Lower lobe of right lung (tissue), 2 donors: ENCODE data around the gene GPAT3. TPM values are rescaled to one million over a fixed set of nuclear protein-coding genes. Genes with fewer than 3 reads are reported as not detected.
A peak's percentile ranks its signal among the peaks of the same experiment; 100 is the strongest.

Source experiments
- ATAC-seq, 2 donors: fragments of 200-7000 bp; cut with Tn5 transposase; one replicate each; pipeline ENCODE4 v1.9.1; 2020 to 2022; ENCODE audit warnings: mild to moderate bottlenecking in 2 of 2, moderate library complexity in 2 of 2
- DNase-seq: peaks from one replicate; pipeline ENCODE4 v3.0.0-alpha.2; 2020
- H3K27ac ChIP-seq: fragments of 200-600 bp; one replicate; pipeline ENCODE4 v1.8.0; 2022
- H3K27me3 ChIP-seq: fragments of 200-600 bp; one replicate; pipeline ENCODE4 v1.8.0; 2022; ENCODE audit warnings: low read depth
- H3K36me3 ChIP-seq: fragments of 200-600 bp; one replicate; pipeline ENCODE4 v1.8.0; 2022; ENCODE audit warnings: mild to moderate bottlenecking
- H3K4me1 ChIP-seq: fragments of 200-600 bp; one replicate; pipeline ENCODE4 v1.8.0; 2022
- H3K4me3 ChIP-seq: fragments of 200-600 bp; one replicate; pipeline ENCODE4 v1.8.0; 2022; ENCODE audit warnings: mild to moderate bottlenecking
- H3K9me3 ChIP-seq: fragments of 200-600 bp; one replicate; pipeline ENCODE4 v1.8.0; 2022
- CTCF ChIP-seq: fragments of 200-600 bp; IDR thresholded peaks from one replicate; pipeline ENCODE4 v1.8.0; 2022; ENCODE audit warnings: antibody characterized with exemption, mild to moderate bottlenecking
- intact Hi-C: fragments of 100-400 bp; cut with DNase I; formaldehyde crosslinking; loops from one replicate; pipeline ENCODE4 v1.11.0; 2022
- total RNA-seq: library from RNA; stranded (reverse); fragmentation: NEBNext Ultra II Directional; extraction: Animal tissue kit (Norgen Biotek cat#: 25700); gene quantifications from one replicate; pipeline ENCODE4 v1.2.1, GENCODE V29; 2021
- donor health status: DM: no; HTN: yes; CAD: no; lungs with severe emphysema.

Gene GPAT3
- total RNA-seq, 1 donor from 2014 or later, result 5.9 TPM

- Histone ChIP-seq H3K36me3 (no peaks in the 10 kb centered on the region), H3K4me3 (no peak overlapping the region), H3K4me1 (peaks cover 8% of the 10 kb centered on the region), H3K9me3 (no peaks in the 10 kb centered on the region), H3K27ac (no peak overlapping the region), H3K27me3 (no peaks in the 10 kb centered on the region)
- ATAC-seq, result peak; percentile 70 to 79
- intact Hi-C loops, result no loop called here
- TF ChIP-seq CTCF, result no peak
- DNase-seq, result no peak
Observed at GRCh38 chr4:83561381-83561780, 25.5 kb downstream of the GPAT3 start.

- H3K9me3 ChIP-seq, result no peaks in the 10 kb centered on the region
- no peak for ATAC-seq
- H3K36me3 ChIP-seq, result no peaks in the 10 kb centered on the region
- no peak for TF ChIP-seq CTCF
- no peaks in the 10 kb centered on the region for H3K27me3 ChIP-seq
- H3K4me1 ChIP-seq, result peaks cover 8% of the 10 kb centered on the region
- H3K27ac ChIP-seq, result no peak overlapping the region
- intact Hi-C loops, result no loop called here
- H3K4me3 ChIP-seq, result no peak overlapping the region
- no peak for DNase-seq
Observed at GRCh38 chr4:83563998-83564397, 28.1 kb downstream of the GPAT3 start.

GRCh38 chr4:83568062-83568461 lies 32.2 kb downstream of the GPAT3 start:
- no peaks in the 10 kb centered on the region for H3K4me1 ChIP-seq
- ATAC-seq (no peak), DNase-seq (no peak)
- no peaks in the 10 kb centered on the region for H3K36me3 ChIP-seq
- TF ChIP-seq CTCF, result no peak
- no peaks in the 10 kb centered on the region for H3K9me3 ChIP-seq
- no peak overlapping the region for H3K4me3 ChIP-seq
- intact Hi-C loops, result no loop called here
- no peak overlapping the region for H3K27ac ChIP-seq
- H3K27me3 ChIP-seq, result no peaks in the 10 kb centered on the region

GRCh38 chr4:83569429-83569828 lies 33.5 kb downstream of the GPAT3 start:
- no peaks in the 10 kb centered on the region for H3K4me1 ChIP-seq
- no peaks in the 10 kb centered on the region for H3K27me3 ChIP-seq
- H3K4me3 ChIP-seq, result no peak overlapping the region
- no peaks in the 10 kb centered on the region for H3K36me3 ChIP-seq
- TF ChIP-seq CTCF, result no peak
- no peak for DNase-seq
- intact Hi-C loops, result no loop called here
- no peak overlapping the region for H3K27ac ChIP-seq
- no peak for ATAC-seq
- no peaks in the 10 kb centered on the region for H3K9me3 ChIP-seq

GRCh38 chr4:83569987-83570386 lies 34.1 kb downstream of the GPAT3 start:
- H3K4me3 ChIP-seq, result no peak overlapping the region
- H3K4me1 ChIP-seq, result no peaks in the 10 kb centered on the region
- no peaks in the 10 kb centered on the region for H3K9me3 ChIP-seq
- no peaks in the 10 kb centered on the region for H3K36me3 ChIP-seq
- peak; percentile 82 to 85 for ATAC-seq
- intact Hi-C loops, result no loop called here
- DNase-seq, result no peak
- no peak for TF ChIP-seq CTCF
- H3K27me3 ChIP-seq, result no peaks in the 10 kb centered on the region
- H3K27ac ChIP-seq, result no peak overlapping the region

GRCh38 chr4:83572848-83573247 lies 36.9 kb downstream of the GPAT3 start:
- Histone ChIP-seq H3K36me3 (no peaks in the 10 kb centered on the region), H3K9me3 (no peaks in the 10 kb centered on the region), H3K27ac (no peak overlapping the region), H3K4me3 (no peak overlapping the region), H3K4me1 (no peaks in the 10 kb centered on the region), H3K27me3 (no peaks in the 10 kb centered on the region)
- DNase-seq (no peak), ATAC-seq (no peak)
- no peak for TF ChIP-seq CTCF
- intact Hi-C loops, result no loop called here
